GM23248 (cell line): Measurements from ENCODE around the gene OR51B5.

Experiments used
- EZH2 ChIP-seq: fragments of 200-600 bp; sonication (generic); IDR thresholded peaks from 2 replicates; pipeline ENCODE4 v1.6.1; 2018; ENCODE audit warnings: antibody characterized with exemption, mild to moderate bottlenecking; ENCODE audit not compliant: insufficient read depth, poor library complexity, severe bottlenecking
- EZH2phosphoT487 ChIP-seq: fragments of 200-600 bp; sonication (generic); IDR thresholded peaks from 2 replicates; pipeline ENCODE4 v1.6.1; 2018; ENCODE audit warnings: antibody characterized with exemption, moderate library complexity, mild to moderate bottlenecking, low read depth; ENCODE audit not compliant: insufficient read depth

- TF ChIP-seq EZH2 (no peak), EZH2phosphoT487 (no peak)
Observed at GRCh38 chr11:5303626-5304025, 39.7 kb downstream of the OR51B5 start.
